IMR-90 (cell line): ENCODE data around the gene SSNA1. TPM values are rescaled to one million over a fixed set of nuclear protein-coding genes. Genes with fewer than 3 reads are reported as not detected.

ENCODE experiments used
- ATAC-seq: fragments of 200-7000 bp; cut with Tn5 transposase; 2 replicates; pipeline ENCODE4 v1.9.1; 2020; ENCODE audit warnings: low read depth, mild to moderate bottlenecking, moderate library complexity
- BruUV-seq: library from RNA; stranded (reverse); fragments of 400-500 nt; replicated peaks from 2 replicates; lab custom pipeline; 2021; lab: Mats Ljungman, UMichigan
- CTCF ChIA-PET: fragments of 300-600 bp; formaldehyde crosslinking; extraction: SDS; loops from one replicate; lab custom pipeline; 2021; ENCODE audit warnings: antibody characterized with exemption; lab: Yijun Ruan, JAX
- POLR2A ChIA-PET: fragments of 300-600 bp; sonication (Branson Sonifier 250); formaldehyde crosslinking; loops from one replicate; lab custom pipeline; 2022; ENCODE audit warnings: antibody characterized with exemption; ENCODE audit not compliant: unreplicated experiment; lab: Charles Lee
- DNase-seq: peaks from one replicate; pipeline ENCODE4 v3.0.0; 2013
- H2AFZ ChIP-seq: replicated peaks from 2 replicates; pipeline ENCODE3; 2013; ENCODE audit warnings: low read length, mild to moderate bottlenecking; ENCODE audit not compliant: poor library complexity
- H2AK5ac ChIP-seq: 2 replicates; pipeline ENCODE4 v1.6.1; 2013; ENCODE audit warnings: low read depth, low read length, inconsistent platforms
- H2AK9ac ChIP-seq: replicated peaks from 2 replicates; pipeline ENCODE3; 2013; ENCODE audit warnings: mild to moderate bottlenecking, low read depth, low read length, moderate library complexity; ENCODE audit not compliant: poor library complexity
- H2BK120ac ChIP-seq: 2 replicates; pipeline ENCODE4 v1.6.1; 2013; ENCODE audit warnings: low read depth, low read length, inconsistent platforms
- H2BK15ac ChIP-seq: 3 replicates; pipeline ENCODE4 v1.6.1; 2013; ENCODE audit warnings: low read depth, low read length, inconsistent platforms
- H2BK20ac ChIP-seq: 2 replicates; pipeline ENCODE4 v1.6.1; 2013; ENCODE audit warnings: low read depth, mild to moderate bottlenecking, inconsistent platforms, low read length, moderate library complexity
- H2BK5ac ChIP-seq: 2 replicates; pipeline ENCODE4 v1.6.1; 2013; ENCODE audit warnings: mild to moderate bottlenecking, low read depth, low read length, inconsistent platforms; ENCODE audit not compliant: poor library complexity, severe bottlenecking
- H3K14ac ChIP-seq: replicated peaks from 2 replicates; pipeline ENCODE4 v1.6.1; 2013; ENCODE audit warnings: low read depth, low read length, inconsistent platforms
- H3K18ac ChIP-seq: 2 replicates; pipeline ENCODE4 v1.6.1; 2013; ENCODE audit warnings: low read depth, low read length, control low read depth
- H3K23ac ChIP-seq: 2 replicates; pipeline ENCODE4 v1.6.1; 2013; ENCODE audit warnings: low read depth, low read length, inconsistent platforms
- H3K27ac ChIP-seq: 2 replicates; pipeline ENCODE4 v1.5.1; 2013; ENCODE audit warnings: mild to moderate bottlenecking, control low read depth, low read length; ENCODE audit not compliant: insufficient read depth
- H3K27me3 ChIP-seq: 2 replicates; pipeline ENCODE4 v1.6.1; 2013; ENCODE audit warnings: low read length; ENCODE audit not compliant: control insufficient read depth, insufficient read depth
- H3K36me3 ChIP-seq: 2 replicates; pipeline ENCODE4 v1.6.1; 2013; ENCODE audit warnings: low read length, mixed read lengths; ENCODE audit not compliant: control insufficient read depth, insufficient read depth
- H3K4ac ChIP-seq: 2 replicates; pipeline ENCODE4 v1.6.1; 2013; ENCODE audit warnings: low read depth, low read length, inconsistent platforms
- H3K4me1 ChIP-seq: 2 replicates; pipeline ENCODE4 v1.6.1; 2013; ENCODE audit warnings: low read length, mixed read lengths; ENCODE audit not compliant: control insufficient read depth, insufficient read depth
- H3K4me2 ChIP-seq: 2 replicates; pipeline ENCODE4 v1.6.1; 2013; ENCODE audit warnings: low read depth, mild to moderate bottlenecking, control low read depth, low read length, moderate library complexity
- H3K4me3 ChIP-seq: 2 replicates; pipeline ENCODE4 v1.5.1; 2013; ENCODE audit warnings: low read depth, mild to moderate bottlenecking, control low read depth, low read length, moderate library complexity; ENCODE audit not compliant: insufficient read depth
- H3K56ac ChIP-seq: 2 replicates; pipeline ENCODE4 v1.6.1; 2013; ENCODE audit warnings: low read length, inconsistent platforms; ENCODE audit not compliant: insufficient read depth; ENCODE audit errors: extremely low read depth
- H3K79me1 ChIP-seq, 2 experiments: 2 replicates each; pipeline ENCODE4 v1.6.1; 2013; ENCODE audit warnings: low read length in 2 of 2, inconsistent platforms in 1 of 2, low read depth in 1 of 2
- H3K9ac ChIP-seq: 2 replicates; pipeline ENCODE4 v1.6.1; 2013; ENCODE audit warnings: low read depth, low read length, control low read depth
- H3K9me1 ChIP-seq: 2 replicates; pipeline ENCODE4 v1.6.1; 2013; ENCODE audit warnings: low read length, inconsistent platforms; ENCODE audit not compliant: insufficient read depth
- H3K9me3 ChIP-seq: 2 replicates; pipeline ENCODE4 v1.6.1; 2013; ENCODE audit warnings: low read length; ENCODE audit not compliant: control insufficient read depth, insufficient read depth
- H4K20me1 ChIP-seq: 2 replicates; pipeline ENCODE4 v1.6.1; 2013; ENCODE audit warnings: low read length, inconsistent platforms; ENCODE audit not compliant: insufficient read depth
- H4K5ac ChIP-seq: 2 replicates; pipeline ENCODE4 v1.6.1; 2013; ENCODE audit warnings: mild to moderate bottlenecking, low read depth, low read length, control low read depth
- H4K8ac ChIP-seq, 2 experiments: 2 replicates each; pipeline ENCODE4 v1.6.1; 2013; ENCODE audit warnings: low read depth in 2 of 2, low read length in 2 of 2, control low read depth in 1 of 2, inconsistent platforms in 1 of 2
- H4K91ac ChIP-seq: 2 replicates; pipeline ENCODE4 v1.6.1; 2013; ENCODE audit warnings: low read depth, low read length, inconsistent platforms; ENCODE audit not compliant: insufficient read depth
- BHLHE40 ChIP-seq: fragments of 150-350 bp; IDR thresholded peaks from 2 replicates; pipeline ENCODE4 v1.6.1; 2016; ENCODE audit warnings: mild to moderate bottlenecking, low read depth, low read length
- CEBPB ChIP-seq: IDR thresholded peaks from 2 replicates; pipeline ENCODE4 v1.6.1; 2012; ENCODE audit warnings: low read depth, low read length, improper control_type of control experiment
- CHD1 ChIP-seq: IDR thresholded peaks from 2 replicates; pipeline ENCODE4 v1.6.1; 2012; ENCODE audit warnings: low read depth, low read length, improper control_type of control experiment
- FOS ChIP-seq: fragments of 150-350 bp; IDR thresholded peaks from 2 replicates; pipeline ENCODE4 v1.6.1; 2016; ENCODE audit warnings: low read depth, low read length
- MAFK ChIP-seq: IDR thresholded peaks from 2 replicates; pipeline ENCODE4 v1.6.1; 2012; ENCODE audit warnings: low read depth, low read length, improper control_type of control experiment
- MAZ ChIP-seq: IDR thresholded peaks from 2 replicates; pipeline ENCODE4 v1.6.1; 2012; ENCODE audit warnings: low read depth, mild to moderate bottlenecking, low read length, improper control_type of control experiment, moderate library complexity, borderline replicate concordance
- MXI1 ChIP-seq: IDR thresholded peaks from 2 replicates; pipeline ENCODE4 v1.6.1; 2012; ENCODE audit warnings: low read depth, mild to moderate bottlenecking, low read length, moderate library complexity, borderline replicate concordance
- NFE2L2 ChIP-seq: fragments of 150-350 bp; IDR thresholded peaks from 2 replicates; pipeline ENCODE4 v1.6.1; 2016; ENCODE audit warnings: low read depth, mild to moderate bottlenecking, low read length
- POLR2A ChIP-seq: IDR thresholded peaks from 2 replicates; pipeline ENCODE4 v1.6.1; 2012; ENCODE audit warnings: mild to moderate bottlenecking, low read depth, low read length
- RAD21 ChIP-seq: IDR thresholded peaks from 2 replicates; pipeline ENCODE4 v1.6.1; 2012; ENCODE audit warnings: low read length, improper control_type of control experiment
- RCOR1 ChIP-seq: IDR thresholded peaks from 2 replicates; pipeline ENCODE4 v1.6.1; 2012; ENCODE audit warnings: mild to moderate bottlenecking, low read length, improper control_type of control experiment; ENCODE audit not compliant: insufficient replicate concordance
- SMC3 ChIP-seq: fragments of 150-350 bp; IDR thresholded peaks from 2 replicates; pipeline ENCODE4 v1.6.1; 2016; ENCODE audit warnings: low read depth, mild to moderate bottlenecking, antibody characterized with exemption, low read length, moderate library complexity
- WGBS, 2 experiments: methylation state at CpG; one replicate each; pipeline versions ENCODE4 v1.1.5 to v1.1.7; 2013; ENCODE audit warnings: missing lambda C conversion rate in 2 of 2; ENCODE audit not compliant: insufficient read length in 1 of 2; ENCODE audit errors: extremely low coverage in 2 of 2; 5-methylcytosine and 5-hydroxymethylcytosine counted together
- dilution Hi-C: fragments of 300-500 bp; cut with HindIII; formaldehyde crosslinking; loops from one replicate; pipeline ENCODE4 v1.14.3; 2018; ENCODE audit warnings: low sequenced_read_pairs; ENCODE audit not compliant: unreplicated experiment
- in situ Hi-C: fragments of 300-500 bp; cut with MboI; formaldehyde crosslinking; loops from 3 replicates; pipeline ENCODE4 v1.14.3; 2019; ENCODE audit warnings: low sequenced_read_pairs, inconsistent platforms, mixed read lengths
- intact Hi-C: fragments of 100-400 bp; cut with micrococcal nuclease; formaldehyde crosslinking; loops from 2 replicates; pipeline ENCODE4 v1.10.0; 2022
- polyA plus RNA-seq, 3 experiments: library from polyadenylated mRNA; depleted of rRNA; stranded (reverse); fragments of >200 nt; gene quantifications; 2 replicates each; pipeline ENCODE4 v1.2.3, GENCODE V29; 2012; ENCODE audit warnings: low replicate concordance in 1 of 3
- total RNA-seq: library from RNA; depleted of rRNA; stranded (reverse); fragments of >200 nt; gene quantifications from 2 replicates; pipeline ENCODE4 v1.2.3, GENCODE V29; 2012
- TF ChIP-seq, protein P1 (sequence below): fragments of 150-350 bp; IDR thresholded peaks from 2 replicates; pipeline ENCODE4 v1.6.1; 2016; ENCODE audit warnings: low read depth, mild to moderate bottlenecking, low read length, moderate library complexity, borderline replicate concordance
- TF ChIP-seq, protein P2 (sequence below): fragments of 150-350 bp; IDR thresholded peaks from 2 replicates; pipeline ENCODE4 v1.6.1; 2017; ENCODE audit warnings: mild to moderate bottlenecking, antibody characterized with exemption, low read length, low read depth

Gene SSNA1
- total and polyA plus RNA-seq, 2 of the 4 experiments (the other 2 are of a cell fraction) = 55.7 to 86.7 TPM

DNA sequence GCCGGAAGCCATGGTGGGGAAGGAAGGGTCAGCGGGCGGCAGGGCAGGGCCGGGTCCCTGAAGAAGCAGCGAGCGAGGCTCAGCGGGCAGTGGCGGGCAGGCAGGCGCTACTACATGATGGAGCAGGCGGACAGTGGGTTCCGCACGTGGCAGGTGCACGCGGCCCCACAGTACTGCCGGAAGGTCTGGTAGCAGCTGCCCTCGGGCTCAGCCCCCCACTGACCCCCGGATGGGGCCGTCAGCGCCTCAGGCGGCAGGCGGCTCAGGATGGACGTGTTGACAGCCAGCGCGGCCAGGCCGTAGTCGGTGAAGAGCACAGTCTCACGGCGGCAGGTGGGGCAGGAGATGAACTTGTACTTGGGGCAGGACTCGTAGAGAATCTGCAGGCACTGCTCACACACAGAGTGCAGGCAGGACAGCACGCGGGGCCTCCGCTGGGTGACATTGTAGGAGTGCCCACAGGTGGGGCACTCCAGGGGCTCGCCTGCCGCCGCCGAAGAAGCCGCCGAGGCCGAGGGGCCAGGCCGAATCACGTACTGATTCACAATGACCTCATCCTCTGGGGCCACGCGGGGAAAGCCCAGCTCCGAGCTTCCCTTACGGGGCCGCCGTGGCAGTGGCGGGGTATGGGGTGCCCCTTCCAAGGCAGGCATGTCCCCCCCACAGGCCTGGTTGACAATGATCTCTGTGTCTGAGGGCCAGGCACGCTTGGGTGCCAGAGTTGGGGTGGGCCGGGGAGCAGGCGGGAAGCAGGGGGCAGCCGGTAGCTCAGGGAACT, 32.0 kb downstream of the SSNA1 start (continued):
- TF ChIP-seq CEBPB = no peak

DNA sequence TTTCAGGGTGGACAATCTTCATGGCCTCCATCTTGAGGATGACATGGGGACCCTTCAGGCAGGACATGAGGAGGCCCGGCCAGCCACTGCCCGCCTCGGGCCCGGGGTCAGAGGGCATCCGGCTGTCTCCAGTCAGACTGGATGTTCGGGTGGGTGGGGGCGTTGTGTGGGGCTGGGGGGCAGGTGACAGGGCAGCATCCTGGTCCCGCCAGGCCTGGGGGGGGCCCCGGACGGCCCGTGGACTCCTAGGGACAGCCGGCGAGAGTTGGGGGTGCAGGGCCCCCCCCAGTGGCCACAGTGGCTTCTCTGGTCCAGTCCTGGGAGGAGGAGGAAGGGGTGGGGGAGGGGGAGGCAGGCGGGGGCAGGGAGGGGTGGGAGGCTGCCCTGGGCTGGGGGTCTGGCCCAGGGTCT, 32.6 kb downstream of the SSNA1 start:
- Histone ChIP-seq H3K4me1 (peaks cover 17% of the 10 kb centered on the region), H4K5ac (no peak overlapping the region), H3K27me3 (no peaks in the 10 kb centered on the region), H2AK5ac (no peak overlapping the region), H3K9me1 (peaks cover 3% of the 10 kb centered on the region; the same call in 1 of the 2 replicates), H3K23ac (no peak overlapping the region), H3K4ac (no peak overlapping the region), H2BK5ac (no peak overlapping the region), H4K91ac (no peak overlapping the region), H3K9ac (no peak overlapping the region), H3K36me3 (peaks cover 9% of the 10 kb centered on the region), H3K27ac (no peak overlapping the region), H3K79me1 (peaks cover 0 to 4% of the 10 kb centered on the region in 2 experiments; a peak in 1 of 4 replicates), H3K14ac (no peak overlapping the region), H4K20me1 (no peaks in the 10 kb centered on the region), H4K8ac (no peak overlapping the region), H2BK20ac (no peak overlapping the region), H2AFZ (no peak overlapping the region), H2BK15ac (no peak overlapping the region), H2BK120ac (no peak overlapping the region), H2AK9ac (no peak overlapping the region), H3K4me2 (no peak overlapping the region), H3K4me3 (no peak overlapping the region), H3K56ac (no peak overlapping the region), H3K18ac (no peak overlapping the region), H3K9me3 (no peaks in the 10 kb centered on the region)
- ChIA-PET POLR2A (interaction anchor here (0.5 kb wide), 1 partner anchor 12 kb away, joined by 4 read pairs; no protein-coding TSS in a partner anchor), CTCF (no interaction called here)
- no TSS peak for BruUV-seq
- in situ Hi-C loops (no loop called here), intact Hi-C loops (no loop called here), dilution Hi-C loops (no loop called here)
- TF ChIP-seq CEBPB = no peak
- TF ChIP-seq RCOR1 = no peak
- no peak for TF ChIP-seq SMC3
- no peak for TF ChIP-seq NFE2L2
- TF ChIP-seq MAFK = no peak
- TF ChIP-seq, protein P1, sequence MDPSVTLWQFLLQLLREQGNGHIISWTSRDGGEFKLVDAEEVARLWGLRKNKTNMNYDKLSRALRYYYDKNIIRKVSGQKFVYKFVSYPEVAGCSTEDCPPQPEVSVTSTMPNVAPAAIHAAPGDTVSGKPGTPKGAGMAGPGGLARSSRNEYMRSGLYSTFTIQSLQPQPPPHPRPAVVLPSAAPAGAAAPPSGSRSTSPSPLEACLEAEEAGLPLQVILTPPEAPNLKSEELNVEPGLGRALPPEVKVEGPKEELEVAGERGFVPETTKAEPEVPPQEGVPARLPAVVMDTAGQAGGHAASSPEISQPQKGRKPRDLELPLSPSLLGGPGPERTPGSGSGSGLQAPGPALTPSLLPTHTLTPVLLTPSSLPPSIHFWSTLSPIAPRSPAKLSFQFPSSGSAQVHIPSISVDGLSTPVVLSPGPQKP = no peak
- no peak for TF ChIP-seq CHD1
- no peak for TF ChIP-seq RAD21
- no peak for TF ChIP-seq MXI1
- TF ChIP-seq BHLHE40 = no peak
- TF ChIP-seq FOS = no peak
- TF ChIP-seq MAZ = no peak
- no peak for TF ChIP-seq POLR2A
- TF ChIP-seq, protein P2, sequence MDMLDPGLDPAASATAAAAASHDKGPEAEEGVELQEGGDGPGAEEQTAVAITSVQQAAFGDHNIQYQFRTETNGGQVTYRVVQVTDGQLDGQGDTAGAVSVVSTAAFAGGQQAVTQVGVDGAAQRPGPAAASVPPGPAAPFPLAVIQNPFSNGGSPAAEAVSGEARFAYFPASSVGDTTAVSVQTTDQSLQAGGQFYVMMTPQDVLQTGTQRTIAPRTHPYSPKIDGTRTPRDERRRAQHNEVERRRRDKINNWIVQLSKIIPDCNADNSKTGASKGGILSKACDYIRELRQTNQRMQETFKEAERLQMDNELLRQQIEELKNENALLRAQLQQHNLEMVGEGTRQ = no peak
- no peak for DNase-seq
- ATAC-seq = no peak
- WGBS, 2 experiments = no CpG with 5 or more reads among the region's 14 CpGs
